HG02885 (cell line): ENCODE measurements around the gene RASD1.
"Not testable (repeated sequence)": the region's sequence is repeated elsewhere in the genome, so short reads cannot be mapped to it uniquely, and the experiment has no call there.

ENCODE experiments used
- ATAC-seq: cut with Tn5 transposase; IDR thresholded peaks from one replicate; pipeline ENCODE4 v1.9.1; 2021; ENCODE audit warnings: mild to moderate bottlenecking; ENCODE audit not compliant: unreplicated experiment, poor library complexity

RASD1 gene

GRCh38 chr17:17480593-17481148 is 15.5 kb downstream of the RASD1 start:
- no peak for ATAC-seq

DNA sequence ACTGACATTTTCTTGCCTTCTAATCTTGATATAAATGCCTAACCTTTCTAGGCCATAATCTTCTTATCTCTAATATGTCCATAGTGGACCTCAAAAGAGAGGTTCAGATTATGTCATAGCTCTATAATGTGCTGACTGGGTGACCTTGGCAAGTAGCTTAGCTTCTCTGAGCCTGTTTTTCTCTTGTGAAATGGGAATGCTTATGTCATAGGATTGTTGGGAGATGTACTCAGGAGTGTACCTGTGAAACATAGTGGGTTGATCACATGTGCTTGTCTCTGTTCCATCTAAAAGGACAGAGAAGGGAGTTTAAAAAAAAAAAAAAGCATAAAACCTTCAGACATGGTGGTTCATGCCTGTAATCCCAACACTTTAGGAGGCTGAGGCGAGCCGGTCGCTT is 17.0 kb downstream of the RASD1 start:
- no peak for ATAC-seq

GRCh38 chr17:17476865-17477467 is 19.2 kb downstream of the RASD1 start, which contains the start of gene MED9:
Gene MED9, plus strand, starts transcription at chr17:17477000. Its CDS starts 42 bp downstream, at chr17:17477042.
- peak; percentile 88 for ATAC-seq

DNA sequence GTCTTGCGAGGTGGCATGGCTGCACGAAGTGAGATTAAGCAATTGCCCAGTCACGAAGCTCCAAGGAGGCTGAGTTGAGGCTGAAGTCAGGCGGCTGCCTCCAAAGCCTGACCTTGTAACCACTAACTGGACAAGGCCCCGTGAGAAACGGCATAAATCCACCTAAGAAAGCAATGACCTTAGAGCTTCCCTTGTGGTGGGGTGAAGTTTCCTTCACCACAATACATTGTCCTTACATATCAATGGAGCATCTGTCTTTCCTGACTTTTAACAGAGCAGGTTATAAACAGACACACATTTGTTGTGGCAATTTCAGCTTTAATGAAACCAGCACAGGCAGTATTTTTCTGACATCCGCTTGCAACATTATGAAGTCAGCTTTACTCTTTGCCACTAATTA is 21.9 kb downstream of the RASD1 start:
- no peak for ATAC-seq

- no peak for ATAC-seq
Observed at GRCh38 chr17:17472333-17472920, 23.8 kb downstream of the RASD1 start.

GRCh38 chr17:17469996-17470395 is 26.2 kb downstream of the RASD1 start:
- no peak for ATAC-seq

- no peak for ATAC-seq
Observed at GRCh38 chr17:17469358-17469757, 26.8 kb downstream of the RASD1 start.

DNA sequence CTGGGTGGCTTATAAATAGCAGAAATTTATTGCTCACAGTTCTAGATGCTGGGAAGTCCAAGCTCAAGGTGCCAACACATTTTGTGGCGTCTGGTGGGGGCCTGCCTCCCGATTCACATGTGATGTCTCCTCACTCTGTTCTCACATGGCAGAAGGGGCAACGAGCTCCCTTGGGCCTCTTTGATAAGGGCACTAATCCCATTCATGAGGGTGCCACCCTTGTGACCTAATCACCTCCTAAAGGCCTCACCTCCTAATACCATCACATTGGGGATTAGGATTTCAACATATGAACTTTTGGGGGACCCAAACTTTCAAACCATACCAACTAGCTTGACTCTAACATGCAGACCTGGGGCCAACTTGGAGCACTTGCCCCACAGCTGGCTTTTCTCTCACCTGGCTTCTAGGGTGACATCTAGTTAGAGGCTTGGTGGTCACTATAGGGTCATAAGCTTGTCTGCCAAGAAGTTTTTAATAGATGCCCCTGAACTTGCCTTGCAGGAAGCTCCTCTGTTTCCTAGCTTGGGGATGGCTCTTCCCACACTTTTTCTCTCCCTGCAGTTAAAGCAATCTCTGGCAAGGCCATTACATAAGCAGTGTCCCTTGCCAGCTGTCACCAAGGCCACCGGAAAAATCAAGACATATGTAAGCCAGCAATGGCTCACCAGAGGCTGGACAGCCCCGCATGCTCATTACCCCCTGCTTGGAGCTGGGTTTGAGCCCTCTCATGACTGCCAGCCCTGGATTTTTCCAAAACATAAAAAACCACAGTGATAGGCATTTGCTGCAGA is 27.8 kb downstream of the RASD1 start:
- ATAC-seq, result no peak

GRCh38 chr17:17467720-17468119 is 28.5 kb downstream of the RASD1 start:
- no peak for ATAC-seq

- ATAC-seq, result no peak
Observed at GRCh38 chr17:17467016-17467415, 29.2 kb downstream of the RASD1 start.

DNA sequence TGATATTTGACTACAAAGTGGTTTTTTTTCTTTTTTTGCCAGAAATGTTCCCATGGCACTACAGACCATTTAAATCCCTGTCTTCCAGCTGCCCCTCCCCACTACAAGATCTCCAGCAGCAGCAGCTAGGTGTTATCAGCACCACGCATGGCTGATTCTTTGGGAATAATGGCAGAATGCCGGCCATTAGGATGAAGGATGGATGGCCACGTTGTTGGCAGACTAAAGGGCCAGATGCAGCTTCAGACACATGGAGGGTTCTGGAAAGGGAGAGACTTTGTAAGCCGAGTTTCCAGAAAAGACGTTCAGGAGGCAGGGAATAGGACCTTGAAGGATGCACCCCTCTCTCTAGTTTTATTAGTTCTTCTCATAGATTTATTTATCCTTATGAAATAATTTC is 29.7 kb downstream of the RASD1 start:
- no peak for ATAC-seq

- ATAC-seq, result not testable (repeated sequence)
Observed at GRCh38 chr17:17465878-17466277, 30.3 kb downstream of the RASD1 start.

DNA sequence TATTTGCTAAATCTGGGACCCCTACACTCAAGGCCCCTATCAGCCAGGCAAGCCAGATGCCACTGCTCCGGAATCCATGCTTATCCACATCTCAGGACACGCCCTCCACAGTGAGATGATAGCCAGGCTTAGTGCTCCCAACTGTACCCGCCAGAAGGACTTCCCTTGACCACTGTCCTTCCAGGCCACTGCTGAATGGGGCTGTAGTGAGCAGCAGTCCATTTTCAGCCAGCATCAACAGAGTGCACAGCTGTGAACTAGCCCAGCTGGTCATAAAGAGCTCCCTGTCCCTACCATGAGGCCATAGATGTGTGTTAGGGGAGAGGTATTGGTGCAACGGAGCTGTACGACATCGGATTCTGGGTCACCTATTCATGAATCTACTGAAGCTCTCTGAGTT is 32.4 kb downstream of the RASD1 start:
- ATAC-seq, result no peak

- no peak for ATAC-seq
Observed at GRCh38 chr17:17462048-17462824, 34.0 kb downstream of the RASD1 start.

GRCh38 chr17:17460038-17460437 is 36.2 kb downstream of the RASD1 start:
- ATAC-seq, result no peak

DNA sequence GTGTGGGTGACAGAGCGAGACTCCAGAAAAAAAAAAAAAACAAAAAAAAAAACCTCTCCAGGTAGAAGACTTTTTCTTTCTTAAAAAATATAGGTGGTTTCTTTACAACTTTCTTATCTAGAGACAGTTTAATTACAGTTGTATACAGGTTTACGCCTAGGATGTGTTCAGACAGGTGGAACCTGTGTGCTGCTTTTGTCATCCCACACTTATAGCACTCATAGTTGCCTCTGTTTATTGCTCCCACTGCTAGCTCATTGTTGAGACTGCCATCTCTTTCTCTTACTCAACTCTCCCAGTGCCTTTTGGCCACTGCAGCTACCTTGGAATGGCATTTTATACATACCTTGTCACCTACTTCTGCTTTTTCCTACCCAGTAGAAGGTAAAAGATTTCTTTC is 38.5 kb downstream of the RASD1 start:
- ATAC-seq, result no peak

GRCh38 chr17:17456251-17456650 is 39.9 kb downstream of the RASD1 start:
- ATAC-seq, result no peak

- ATAC-seq, result no peak
Observed at GRCh38 chr17:17455173-17455572, 41.0 kb downstream of the RASD1 start.

GRCh38 chr17:17454700-17455099 is 41.5 kb downstream of the RASD1 start:
- not testable (repeated sequence) for ATAC-seq

- ATAC-seq, result no peak
Observed at GRCh38 chr17:17454276-17454675, 41.9 kb downstream of the RASD1 start.
